ENCODE results near the gene C1QTNF12.

DNA sequence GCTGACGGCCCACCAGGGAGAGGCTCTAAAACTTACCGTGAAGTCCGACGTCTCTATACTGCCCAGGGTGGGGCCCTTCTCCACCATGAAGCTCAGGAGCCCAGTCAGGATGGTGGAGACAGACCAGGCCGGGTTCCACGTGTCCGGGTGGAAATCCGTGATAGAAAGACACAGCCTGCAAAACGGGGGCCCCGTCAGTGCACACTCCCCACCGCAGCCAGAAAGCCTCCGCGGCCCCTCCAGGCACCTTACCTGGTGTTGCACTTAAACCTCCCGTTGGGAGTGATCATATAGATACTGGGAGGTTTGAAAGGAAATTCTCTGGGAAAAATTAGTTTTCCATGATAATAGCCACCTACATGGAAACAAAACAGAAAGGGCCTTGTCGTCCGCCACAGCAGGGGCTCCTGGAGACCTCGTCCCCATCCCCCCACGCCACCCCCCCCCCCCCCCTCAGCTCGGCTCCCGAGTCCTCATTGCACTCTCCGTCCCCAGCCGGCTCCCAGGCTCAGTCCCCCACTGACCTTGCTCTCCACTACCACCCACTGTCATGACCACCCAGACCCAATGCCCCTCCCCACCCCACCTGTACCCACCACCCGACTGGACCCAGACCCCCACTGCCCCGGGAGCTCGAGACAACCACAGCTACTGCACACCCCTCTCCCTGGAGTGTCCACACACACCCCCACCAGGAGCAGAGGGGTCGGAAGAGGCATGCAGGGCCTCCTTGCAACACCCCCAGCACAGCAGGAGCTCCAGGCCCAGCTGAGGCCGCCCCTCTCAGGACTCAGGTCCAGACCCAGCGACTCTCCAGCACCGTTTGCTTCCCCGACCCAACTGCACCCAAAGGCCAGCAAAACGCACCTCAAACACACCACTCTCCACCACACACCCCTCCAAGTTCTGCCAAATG is 10.7 kb upstream of the C1QTNF12 start:
- TF ChIP-seq, protein P1, sequence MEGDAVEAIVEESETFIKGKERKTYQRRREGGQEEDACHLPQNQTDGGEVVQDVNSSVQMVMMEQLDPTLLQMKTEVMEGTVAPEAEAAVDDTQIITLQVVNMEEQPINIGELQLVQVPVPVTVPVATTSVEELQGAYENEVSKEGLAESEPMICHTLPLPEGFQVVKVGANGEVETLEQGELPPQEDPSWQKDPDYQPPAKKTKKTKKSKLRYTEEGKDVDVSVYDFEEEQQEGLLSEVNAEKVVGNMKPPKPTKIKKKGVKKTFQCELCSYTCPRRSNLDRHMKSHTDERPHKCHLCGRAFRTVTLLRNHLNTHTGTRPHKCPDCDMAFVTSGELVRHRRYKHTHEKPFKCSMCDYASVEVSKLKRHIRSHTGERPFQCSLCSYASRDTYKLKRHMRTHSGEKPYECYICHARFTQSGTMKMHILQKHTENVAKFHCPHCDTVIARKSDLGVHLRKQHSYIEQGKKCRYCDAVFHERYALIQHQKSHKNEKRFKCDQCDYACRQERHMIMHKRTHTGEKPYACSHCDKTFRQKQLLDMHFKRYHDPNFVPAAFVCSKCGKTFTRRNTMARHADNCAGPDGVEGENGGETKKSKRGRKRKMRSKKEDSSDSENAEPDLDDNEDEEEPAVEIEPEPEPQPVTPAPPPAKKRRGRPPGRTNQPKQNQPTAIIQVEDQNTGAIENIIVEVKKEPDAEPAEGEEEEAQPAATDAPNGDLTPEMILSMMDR (IDR thresholded peaks at IDR 0.05), result no peak
- TF ChIP-seq POLR2A (IDR thresholded peaks at IDR 0.05), result no peak

Data from sigmoid colon (tissue), 3 donors.